WTC11 (cell line): Measurements from ENCODE around the gene SRXN1. TPM values are rescaled to one million over a fixed set of nuclear protein-coding genes. Genes with fewer than 3 reads are reported as not detected.

ENCODE experiments used
- ATAC-seq: fragments of 200-7000 bp; cut with Tn5 transposase; 2 replicates; pipeline ENCODE4 v1.10.0; 2021; ENCODE audit warnings: mild to moderate bottlenecking, moderate library complexity
- CTCF ChIA-PET: fragments of 300-600 bp; sonication (Branson Sonifier 250); formaldehyde crosslinking; loops from one replicate; lab custom pipeline; 2021; ENCODE audit warnings: antibody characterized with exemption; lab: Charles Lee
- POLR2A ChIA-PET: fragments of 350-600 bp; sonication (Branson Sonifier 250); formaldehyde crosslinking; loops from one replicate; lab custom pipeline; 2021; ENCODE audit warnings: antibody characterized with exemption; lab: Charles Lee
- DNase-seq: peaks from one replicate; pipeline ENCODE4 v3.0.0; 2021; ENCODE audit warnings: low spot score
- H3K27ac Mint-ChIP-seq: 2 replicates; pipeline ENCODE4 v1.8.0; 2021; ENCODE audit warnings: mixed read lengths
- H3K27me3 Mint-ChIP-seq: 2 replicates; pipeline ENCODE4 v1.8.0; 2021; ENCODE audit warnings: low read depth, mild to moderate bottlenecking, moderate library complexity, mixed read lengths
- H3K36me3 Mint-ChIP-seq: 2 replicates; pipeline ENCODE4 v1.8.0; 2021; ENCODE audit warnings: mixed read lengths
- H3K4me1 Mint-ChIP-seq: 2 replicates; pipeline ENCODE4 v1.8.0; 2022; ENCODE audit warnings: mixed read lengths
- H3K4me3 Mint-ChIP-seq: 2 replicates; pipeline ENCODE4 v1.8.0; 2021; ENCODE audit warnings: mild to moderate bottlenecking, moderate library complexity, mixed read lengths
- H3K9me3 Mint-ChIP-seq: 2 replicates; pipeline ENCODE4 v1.8.0; 2021; ENCODE audit warnings: mixed read lengths
- CREM ChIP-seq: sonication (generic); formaldehyde crosslinking; IDR thresholded peaks from 2 replicates; pipeline ENCODE4 v1.8.1; 2022; ENCODE audit warnings: mild to moderate bottlenecking, missing genetic modification reagents, moderate library complexity
- EMX1 ChIP-seq: fragments of 250-450 bp; sonication (Bioruptor Pico); IDR thresholded peaks from 2 replicates; pipeline ENCODE4 v1.8.0; 2021; ENCODE audit warnings: mild to moderate bottlenecking
- FOXJ3 ChIP-seq: sonication (generic); formaldehyde crosslinking; IDR thresholded peaks from 2 replicates; pipeline ENCODE4 v1.9.0; 2021; ENCODE audit warnings: missing genetic modification reagents, mild to moderate bottlenecking, borderline replicate concordance
- FOXK1 ChIP-seq: sonication (generic); formaldehyde crosslinking; IDR thresholded peaks from 2 replicates; pipeline ENCODE4 v1.8.0; 2022; ENCODE audit warnings: mild to moderate bottlenecking, moderate library complexity, missing genetic modification reagents
- IRF2 ChIP-seq: sonication (generic); formaldehyde crosslinking; IDR thresholded peaks from 2 replicates; pipeline ENCODE4 v1.8.0; 2022; ENCODE audit warnings: low read depth, missing genetic modification reagents, borderline replicate concordance
- JUN ChIP-seq: sonication (generic); formaldehyde crosslinking; IDR thresholded peaks from 2 replicates; pipeline ENCODE4 v1.8.0; 2023; ENCODE audit warnings: mild to moderate bottlenecking, missing genetic modification reagents
- PRRX2 ChIP-seq: fragments of 250-450 bp; sonication (Bioruptor Pico); IDR thresholded peaks from 2 replicates; pipeline ENCODE4 v1.8.0; 2021; ENCODE audit warnings: mild to moderate bottlenecking
- RELA ChIP-seq: sonication (generic); formaldehyde crosslinking; IDR thresholded peaks from 2 replicates; pipeline ENCODE4 v1.8.1; 2022; ENCODE audit warnings: missing genetic modification reagents, mild to moderate bottlenecking, borderline replicate concordance
- STAT6 ChIP-seq: sonication (generic); formaldehyde crosslinking; conservative IDR thresholded peaks from 2 replicates; pipeline ENCODE4 v1.8.1; 2023; ENCODE audit warnings: mild to moderate bottlenecking, low read depth, missing genetic modification reagents, moderate library complexity
- USF1 ChIP-seq: sonication (generic); formaldehyde crosslinking; IDR thresholded peaks from 2 replicates; pipeline ENCODE4 v1.8.0; 2022; ENCODE audit warnings: mild to moderate bottlenecking, missing genetic modification reagents
- total RNA-seq: library from RNA; stranded (reverse); gene quantifications from 3 replicates; pipeline ENCODE4 v1.2.3, GENCODE V29; 2021
- TF ChIP-seq, protein P1 (sequence below): sonication (generic); formaldehyde crosslinking; IDR thresholded peaks from 2 replicates; pipeline ENCODE4 v1.8.1; 2022; ENCODE audit warnings: low read depth, mild to moderate bottlenecking, moderate library complexity, missing genetic modification reagents, borderline replicate concordance
- TF ChIP-seq, protein P2 (sequence below): fragments of 250-450 bp; sonication (Bioruptor Pico); IDR thresholded peaks from 2 replicates; pipeline ENCODE4 v1.9.0; 2021; ENCODE audit warnings: mild to moderate bottlenecking, borderline replicate concordance
- TF ChIP-seq, protein P3 (sequence below): sonication (generic); formaldehyde crosslinking; IDR thresholded peaks from 2 replicates; pipeline ENCODE4 v1.8.0; 2022; ENCODE audit warnings: mild to moderate bottlenecking, missing genetic modification reagents
- TF ChIP-seq, protein P4 (sequence below): fragments of 250-450 bp; sonication (Bioruptor Pico); IDR thresholded peaks from 2 replicates; pipeline ENCODE4 v2.1.2; 2022; ENCODE audit warnings: mild to moderate bottlenecking, moderate library complexity
- TF ChIP-seq, protein P5 (sequence below): fragments of 200-600 bp; IDR thresholded peaks from 2 replicates; pipeline ENCODE4 v1.8.0; 2022; ENCODE audit warnings: antibody characterized with exemption
- TF ChIP-seq, protein P6 (sequence below): sonication (generic); formaldehyde crosslinking; IDR thresholded peaks from 2 replicates; pipeline ENCODE4 v1.8.1; 2023; ENCODE audit warnings: mild to moderate bottlenecking, missing genetic modification reagents, borderline replicate concordance

Gene SRXN1
- total RNA-seq, 1 experiment from 2014 or later = 23.0 TPM

GRCh38 chr20:600141-600540 lies 52.9 kb downstream of the SRXN1 start:
- Mint-ChIP-seq H3K36me3 (no peaks in the 10 kb centered on the region), H3K4me1 (peaks cover 3% of the 10 kb centered on the region; the same call in 1 of the 2 replicates), H3K27me3 (no peaks in the 10 kb centered on the region), H3K27ac (no peak overlapping the region), H3K4me3 (no peak overlapping the region), H3K9me3 (no peaks in the 10 kb centered on the region)
- CTCF ChIA-PET = interaction anchor here (1.9 to 2.5 kb wide), 2 partner anchors 23 to 45 kb away, joined by 8 to 17 read pairs; no protein-coding TSS in a partner anchor
- no peak for ATAC-seq
- no peak for DNase-seq
- POLR2A ChIA-PET = no interaction called here
- no peak for TF ChIP-seq EMX1 (CRISPR knock-in tag)
- TF ChIP-seq, protein P1, sequence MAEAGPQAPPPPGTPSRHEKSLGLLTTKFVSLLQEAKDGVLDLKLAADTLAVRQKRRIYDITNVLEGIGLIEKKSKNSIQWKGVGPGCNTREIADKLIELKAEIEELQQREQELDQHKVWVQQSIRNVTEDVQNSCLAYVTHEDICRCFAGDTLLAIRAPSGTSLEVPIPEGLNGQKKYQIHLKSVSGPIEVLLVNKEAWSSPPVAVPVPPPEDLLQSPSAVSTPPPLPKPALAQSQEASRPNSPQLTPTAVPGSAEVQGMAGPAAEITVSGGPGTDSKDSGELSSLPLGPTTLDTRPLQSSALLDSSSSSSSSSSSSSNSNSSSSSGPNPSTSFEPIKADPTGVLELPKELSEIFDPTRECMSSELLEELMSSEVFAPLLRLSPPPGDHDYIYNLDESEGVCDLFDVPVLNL = no peak
- TF ChIP-seq, protein P2, sequence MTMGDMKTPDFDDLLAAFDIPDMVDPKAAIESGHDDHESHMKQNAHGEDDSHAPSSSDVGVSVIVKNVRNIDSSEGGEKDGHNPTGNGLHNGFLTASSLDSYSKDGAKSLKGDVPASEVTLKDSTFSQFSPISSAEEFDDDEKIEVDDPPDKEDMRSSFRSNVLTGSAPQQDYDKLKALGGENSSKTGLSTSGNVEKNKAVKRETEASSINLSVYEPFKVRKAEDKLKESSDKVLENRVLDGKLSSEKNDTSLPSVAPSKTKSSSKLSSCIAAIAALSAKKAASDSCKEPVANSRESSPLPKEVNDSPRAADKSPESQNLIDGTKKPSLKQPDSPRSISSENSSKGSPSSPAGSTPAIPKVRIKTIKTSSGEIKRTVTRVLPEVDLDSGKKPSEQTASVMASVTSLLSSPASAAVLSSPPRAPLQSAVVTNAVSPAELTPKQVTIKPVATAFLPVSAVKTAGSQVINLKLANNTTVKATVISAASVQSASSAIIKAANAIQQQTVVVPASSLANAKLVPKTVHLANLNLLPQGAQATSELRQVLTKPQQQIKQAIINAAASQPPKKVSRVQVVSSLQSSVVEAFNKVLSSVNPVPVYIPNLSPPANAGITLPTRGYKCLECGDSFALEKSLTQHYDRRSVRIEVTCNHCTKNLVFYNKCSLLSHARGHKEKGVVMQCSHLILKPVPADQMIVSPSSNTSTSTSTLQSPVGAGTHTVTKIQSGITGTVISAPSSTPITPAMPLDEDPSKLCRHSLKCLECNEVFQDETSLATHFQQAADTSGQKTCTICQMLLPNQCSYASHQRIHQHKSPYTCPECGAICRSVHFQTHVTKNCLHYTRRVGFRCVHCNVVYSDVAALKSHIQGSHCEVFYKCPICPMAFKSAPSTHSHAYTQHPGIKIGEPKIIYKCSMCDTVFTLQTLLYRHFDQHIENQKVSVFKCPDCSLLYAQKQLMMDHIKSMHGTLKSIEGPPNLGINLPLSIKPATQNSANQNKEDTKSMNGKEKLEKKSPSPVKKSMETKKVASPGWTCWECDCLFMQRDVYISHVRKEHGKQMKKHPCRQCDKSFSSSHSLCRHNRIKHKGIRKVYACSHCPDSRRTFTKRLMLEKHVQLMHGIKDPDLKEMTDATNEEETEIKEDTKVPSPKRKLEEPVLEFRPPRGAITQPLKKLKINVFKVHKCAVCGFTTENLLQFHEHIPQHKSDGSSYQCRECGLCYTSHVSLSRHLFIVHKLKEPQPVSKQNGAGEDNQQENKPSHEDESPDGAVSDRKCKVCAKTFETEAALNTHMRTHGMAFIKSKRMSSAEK = no peak
- TF ChIP-seq, all 79 proteins: peak for 0

- Mint-ChIP-seq H3K4me3 (no peak overlapping the region), H3K36me3 (no peaks in the 10 kb centered on the region), H3K9me3 (no peaks in the 10 kb centered on the region; the same call in 1 of the 2 replicates), H3K27me3 (no peaks in the 10 kb centered on the region), H3K27ac (no peak overlapping the region), H3K4me1 (peaks cover 4% of the 10 kb centered on the region; the same call in 1 of the 2 replicates)
- ATAC-seq (no peak), DNase-seq (no peak)
- ChIA-PET CTCF (interaction anchor here (1.2 to 1.3 kb wide), 2 partner anchors 14 to 21 kb away, joined by 3 read pairs; no protein-coding TSS in a partner anchor), POLR2A (no interaction called here)
- TF ChIP-seq CREM (no peak), IRF2 (CRISPR knock-in tag) (no peak), EMX1 (CRISPR knock-in tag) (no peak), FOXK1 (CRISPR knock-in tag) (no peak), PRRX2 (CRISPR knock-in tag) (no peak), JUN (no peak), STAT6 (CRISPR knock-in tag) (no peak), USF1 (no peak), FOXJ3 (CRISPR knock-in tag) (no peak), RELA (CRISPR knock-in tag) (no peak)
- TF ChIP-seq, protein P3, sequence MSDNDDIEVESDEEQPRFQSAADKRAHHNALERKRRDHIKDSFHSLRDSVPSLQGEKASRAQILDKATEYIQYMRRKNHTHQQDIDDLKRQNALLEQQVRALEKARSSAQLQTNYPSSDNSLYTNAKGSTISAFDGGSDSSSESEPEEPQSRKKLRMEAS (CRISPR knock-in tag) = no peak
- TF ChIP-seq, protein P4, sequence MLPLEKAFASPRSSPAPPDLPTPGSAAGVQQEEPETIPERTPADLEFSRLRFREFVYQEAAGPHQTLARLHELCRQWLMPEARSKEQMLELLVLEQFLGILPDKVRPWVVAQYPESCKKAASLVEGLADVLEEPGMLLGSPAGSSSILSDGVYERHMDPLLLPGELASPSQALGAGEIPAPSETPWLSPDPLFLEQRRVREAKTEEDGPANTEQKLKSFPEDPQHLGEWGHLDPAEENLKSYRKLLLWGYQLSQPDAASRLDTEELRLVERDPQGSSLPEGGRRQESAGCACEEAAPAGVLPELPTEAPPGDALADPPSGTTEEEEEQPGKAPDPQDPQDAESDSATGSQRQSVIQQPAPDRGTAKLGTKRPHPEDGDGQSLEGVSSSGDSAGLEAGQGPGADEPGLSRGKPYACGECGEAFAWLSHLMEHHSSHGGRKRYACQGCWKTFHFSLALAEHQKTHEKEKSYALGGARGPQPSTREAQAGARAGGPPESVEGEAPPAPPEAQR (CRISPR knock-in tag) = no peak
- TF ChIP-seq, protein P5, sequence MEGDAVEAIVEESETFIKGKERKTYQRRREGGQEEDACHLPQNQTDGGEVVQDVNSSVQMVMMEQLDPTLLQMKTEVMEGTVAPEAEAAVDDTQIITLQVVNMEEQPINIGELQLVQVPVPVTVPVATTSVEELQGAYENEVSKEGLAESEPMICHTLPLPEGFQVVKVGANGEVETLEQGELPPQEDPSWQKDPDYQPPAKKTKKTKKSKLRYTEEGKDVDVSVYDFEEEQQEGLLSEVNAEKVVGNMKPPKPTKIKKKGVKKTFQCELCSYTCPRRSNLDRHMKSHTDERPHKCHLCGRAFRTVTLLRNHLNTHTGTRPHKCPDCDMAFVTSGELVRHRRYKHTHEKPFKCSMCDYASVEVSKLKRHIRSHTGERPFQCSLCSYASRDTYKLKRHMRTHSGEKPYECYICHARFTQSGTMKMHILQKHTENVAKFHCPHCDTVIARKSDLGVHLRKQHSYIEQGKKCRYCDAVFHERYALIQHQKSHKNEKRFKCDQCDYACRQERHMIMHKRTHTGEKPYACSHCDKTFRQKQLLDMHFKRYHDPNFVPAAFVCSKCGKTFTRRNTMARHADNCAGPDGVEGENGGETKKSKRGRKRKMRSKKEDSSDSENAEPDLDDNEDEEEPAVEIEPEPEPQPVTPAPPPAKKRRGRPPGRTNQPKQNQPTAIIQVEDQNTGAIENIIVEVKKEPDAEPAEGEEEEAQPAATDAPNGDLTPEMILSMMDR = no peak
- TF ChIP-seq, protein P6, sequence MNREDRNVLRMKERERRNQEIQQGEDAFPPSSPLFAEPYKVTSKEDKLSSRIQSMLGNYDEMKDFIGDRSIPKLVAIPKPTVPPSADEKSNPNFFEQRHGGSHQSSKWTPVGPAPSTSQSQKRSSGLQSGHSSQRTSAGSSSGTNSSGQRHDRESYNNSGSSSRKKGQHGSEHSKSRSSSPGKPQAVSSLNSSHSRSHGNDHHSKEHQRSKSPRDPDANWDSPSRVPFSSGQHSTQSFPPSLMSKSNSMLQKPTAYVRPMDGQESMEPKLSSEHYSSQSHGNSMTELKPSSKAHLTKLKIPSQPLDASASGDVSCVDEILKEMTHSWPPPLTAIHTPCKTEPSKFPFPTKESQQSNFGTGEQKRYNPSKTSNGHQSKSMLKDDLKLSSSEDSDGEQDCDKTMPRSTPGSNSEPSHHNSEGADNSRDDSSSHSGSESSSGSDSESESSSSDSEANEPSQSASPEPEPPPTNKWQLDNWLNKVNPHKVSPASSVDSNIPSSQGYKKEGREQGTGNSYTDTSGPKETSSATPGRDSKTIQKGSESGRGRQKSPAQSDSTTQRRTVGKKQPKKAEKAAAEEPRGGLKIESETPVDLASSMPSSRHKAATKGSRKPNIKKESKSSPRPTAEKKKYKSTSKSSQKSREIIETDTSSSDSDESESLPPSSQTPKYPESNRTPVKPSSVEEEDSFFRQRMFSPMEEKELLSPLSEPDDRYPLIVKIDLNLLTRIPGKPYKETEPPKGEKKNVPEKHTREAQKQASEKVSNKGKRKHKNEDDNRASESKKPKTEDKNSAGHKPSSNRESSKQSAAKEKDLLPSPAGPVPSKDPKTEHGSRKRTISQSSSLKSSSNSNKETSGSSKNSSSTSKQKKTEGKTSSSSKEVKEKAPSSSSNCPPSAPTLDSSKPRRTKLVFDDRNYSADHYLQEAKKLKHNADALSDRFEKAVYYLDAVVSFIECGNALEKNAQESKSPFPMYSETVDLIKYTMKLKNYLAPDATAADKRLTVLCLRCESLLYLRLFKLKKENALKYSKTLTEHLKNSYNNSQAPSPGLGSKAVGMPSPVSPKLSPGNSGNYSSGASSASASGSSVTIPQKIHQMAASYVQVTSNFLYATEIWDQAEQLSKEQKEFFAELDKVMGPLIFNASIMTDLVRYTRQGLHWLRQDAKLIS (CRISPR knock-in tag) = no peak
These were observed 54.7 kb downstream of the SRXN1 start for GRCh38 chr20:598133-598850.
